C4-2B (cell line): Measurements from ENCODE around the gene DUSP1.

Source experiments
- CTCF ChIP-seq: fragments of 450-650 bp; conservative IDR thresholded peaks from 2 replicates; pipeline ENCODE4 v1.5.1; 2017; ENCODE audit warnings: mild to moderate bottlenecking
- ZFX ChIP-seq: fragments of 450-650 bp; IDR thresholded peaks from 2 replicates; pipeline ENCODE4 v1.6.1; 2017

GRCh38 chr5:172820046-172820767 is 49.2 kb upstream of the DUSP1 start:
- TF ChIP-seq CTCF = no peak
- TF ChIP-seq ZFX = no peak
